ENCODE measurements around the gene DHFR. TPM values are rescaled to one million over a fixed set of nuclear protein-coding genes. Genes with fewer than 3 reads are reported as not detected.
"Not testable (repeated sequence)": the region's sequence is repeated elsewhere in the genome, so short reads cannot be mapped to it uniquely, and the experiment has no call there.

DHFR gene
- polyA plus RNA-seq, 1 of the 3 experiments (the other 2 are of a cell fraction) = 16.6 TPM

- Histone ChIP-seq H3K4me3 (ENCODE audit: low read depth in 2 of 2, low read length in 1 of 2) (no peak overlapping the region), H3K79me2 (ENCODE audit: insufficient read depth) (no peaks in the 10 kb centered on the region), H3K27me3 (ENCODE audit: insufficient read depth) (no peaks in the 10 kb centered on the region), H3K36me3 (replicated peaks in 1 of 2; ENCODE audit: control insufficient read depth in 1 of 2, insufficient read depth in 2 of 2, low read length in 1 of 2) (no peaks in the 10 kb centered on the region), H3K9ac (no peak overlapping the region), H3K9me3 (no peaks in the 10 kb centered on the region), H3K9me2 (no peaks in the 10 kb centered on the region), H3K4me2 (no peak overlapping the region), H4K20me1 (ENCODE audit: insufficient read depth) (no peaks in the 10 kb centered on the region), H3F3A (replicated peaks; ENCODE audit: insufficient read depth) (no peaks in the 10 kb centered on the region), H3K4me1 (ENCODE audit: control insufficient read depth in 1 of 2, insufficient read depth in 2 of 2, low read depth in 1 of 2, low read length in 1 of 2) (no peaks in the 10 kb centered on the region), H2AFZ (ENCODE audit: low read depth) (no peak overlapping the region), H3K27ac (ENCODE audit: low read depth in 2 of 2, low read length in 1 of 2) (no peak overlapping the region)
- ChIA-PET CTCF (no interaction called here), POLR2A (no interaction called here)
- DNase-seq = no peak
- 76% methylated on average over 8 of the region's 8 CpGs for WGBS (ENCODE audit: low lambda C conversion rate)
- no peak for TF ChIP-seq RFX5 (IDR thresholded peaks at IDR 0.05; ENCODE audit: low read length)
Observed at GRCh38 chr5:80588858-80589540, 65.8 kb downstream of the DHFR start.

DNA sequence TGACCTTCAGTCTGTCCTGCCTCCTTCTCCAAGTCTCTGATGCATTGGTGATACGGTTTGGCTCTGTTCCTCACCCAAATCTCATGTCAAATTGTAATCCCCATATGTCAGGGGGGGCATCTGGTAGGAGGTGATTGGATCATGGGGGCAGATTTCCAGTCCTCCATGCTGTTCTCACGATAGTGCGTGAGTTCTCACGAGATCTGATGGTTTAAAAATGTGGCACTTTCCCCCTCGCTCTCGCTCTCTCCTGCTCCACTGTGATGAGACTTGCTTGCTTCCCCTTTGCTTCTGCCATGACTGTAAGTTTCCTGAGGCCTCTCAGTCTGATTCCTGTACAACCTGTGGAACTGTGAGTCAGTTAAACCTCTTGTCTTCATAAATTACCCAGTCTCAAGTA lies 70.0 kb downstream of the DHFR start:
- WGBS (ENCODE audit: low lambda C conversion rate) = 74% methylated on average over 6 of the region's 6 CpGs
- ChIA-PET CTCF (no interaction called here), POLR2A (no interaction called here)
- no peaks in the 10 kb centered on the region for H3F3A ChIP-seq (replicated peaks; ENCODE audit: insufficient read depth)
- no peaks in the 10 kb centered on the region for H3K4me1 ChIP-seq (ENCODE audit: control insufficient read depth in 1 of 2, insufficient read depth in 2 of 2, low read depth in 1 of 2, low read length in 1 of 2)
- H3K4me3 ChIP-seq (ENCODE audit: low read depth in 2 of 2, low read length in 1 of 2) = no peak overlapping the region
- H3K36me3 ChIP-seq (replicated peaks in 1 of 2; ENCODE audit: control insufficient read depth in 1 of 2, insufficient read depth in 2 of 2, low read length in 1 of 2) = no peaks in the 10 kb centered on the region
- no peaks in the 10 kb centered on the region for H3K79me2 ChIP-seq (ENCODE audit: insufficient read depth)
- no peaks in the 10 kb centered on the region for H3K9me3 ChIP-seq
- H3K4me2 ChIP-seq = no peak overlapping the region
- H2AFZ ChIP-seq (ENCODE audit: low read depth) = no peak overlapping the region
- H3K9ac ChIP-seq = no peak overlapping the region
- H3K9me2 ChIP-seq = no peaks in the 10 kb centered on the region
- H3K27ac ChIP-seq (ENCODE audit: low read depth in 2 of 2, low read length in 1 of 2) = no peak overlapping the region
- DNase-seq = no peak
- no peaks in the 10 kb centered on the region for H3K27me3 ChIP-seq (ENCODE audit: insufficient read depth)
- TF ChIP-seq NRF1 (IDR thresholded peaks at IDR 0.05; ENCODE audit: low read depth, low read length) (no peak), MEF2A (IDR thresholded peaks at IDR 0.05; ENCODE audit: borderline replicate concordance, low read depth) (no peak), SIN3A (IDR thresholded peaks at IDR 0.05; ENCODE audit: borderline replicate concordance, low read depth, low read length) (no peak), FOSL2 (IDR thresholded peaks at IDR 0.05; ENCODE audit: borderline replicate concordance, low read depth) (no peak), RFX5 (IDR thresholded peaks at IDR 0.05; ENCODE audit: low read length) (no peak), RCOR1 (IDR thresholded peaks at IDR 0.05; ENCODE audit: low read length) (no peak)
- H4K20me1 ChIP-seq (ENCODE audit: insufficient read depth) = no peaks in the 10 kb centered on the region

- H3F3A ChIP-seq (replicated peaks; ENCODE audit: insufficient read depth); POLR2A ChIA-PET; H3K9me3 ChIP-seq; H4K20me1 ChIP-seq (ENCODE audit: insufficient read depth); H3K79me2 ChIP-seq (ENCODE audit: insufficient read depth); CTCF ChIA-PET; H3K9ac ChIP-seq; H2AFZ ChIP-seq (ENCODE audit: low read depth); H3K4me3 ChIP-seq (ENCODE audit: low read depth in 2 of 2, low read length in 1 of 2); H3K9me2 ChIP-seq; H3K36me3 ChIP-seq (replicated peaks in 1 of 2; ENCODE audit: control insufficient read depth in 1 of 2, insufficient read depth in 2 of 2, low read length in 1 of 2); DNase-seq; H3K4me1 ChIP-seq (ENCODE audit: control insufficient read depth in 1 of 2, insufficient read depth in 2 of 2, low read depth in 1 of 2, low read length in 1 of 2); H3K27me3 ChIP-seq (ENCODE audit: insufficient read depth); H3K27ac ChIP-seq (ENCODE audit: low read depth in 2 of 2, low read length in 1 of 2); H3K4me2 ChIP-seq: not testable (repeated sequence)
- WGBS (ENCODE audit: low lambda C conversion rate) = 40% methylated on average over 3 of the region's 3 CpGs
Observed at GRCh38 chr5:80580291-80580690, 74.5 kb downstream of the DHFR start.

DNA sequence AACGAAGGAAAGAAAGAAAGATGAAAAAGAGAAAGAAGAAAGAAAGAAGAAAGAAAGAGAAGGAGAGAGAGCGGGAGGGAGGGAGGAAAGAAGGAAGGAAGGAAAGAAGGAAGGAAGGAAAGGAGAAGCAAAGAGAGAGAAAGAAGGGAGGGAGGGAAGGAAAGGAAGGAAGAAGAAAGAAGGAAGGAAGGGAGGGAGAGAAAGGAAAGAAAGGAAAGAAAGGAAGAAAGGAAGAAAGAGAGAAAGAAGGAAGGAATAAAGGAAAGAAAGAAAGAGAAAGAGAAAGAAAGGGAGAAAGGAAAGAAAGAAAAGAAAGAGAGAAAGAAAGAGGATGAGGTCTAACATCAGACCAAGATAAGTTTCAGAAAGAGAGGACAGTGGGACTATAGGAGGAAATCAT lies 75.7 kb downstream of the DHFR start:
- DNase-seq = no peak
- 70% methylated on average over 2 of the region's 2 CpGs for WGBS (ENCODE audit: low lambda C conversion rate)
- Histone ChIP-seq H3K4me3 (ENCODE audit: low read depth in 2 of 2, low read length in 1 of 2) (no peak overlapping the region), H4K20me1 (ENCODE audit: insufficient read depth) (no peaks in the 10 kb centered on the region), H3K36me3 (replicated peaks in 1 of 2; ENCODE audit: control insufficient read depth in 1 of 2, insufficient read depth in 2 of 2, low read length in 1 of 2) (no peaks in the 10 kb centered on the region), H3K9ac (no peak overlapping the region), H3K4me2 (no peak overlapping the region), H3F3A (replicated peaks; ENCODE audit: insufficient read depth) (no peaks in the 10 kb centered on the region), H2AFZ (ENCODE audit: low read depth) (0 out of 2 replicates have a peak overlapping the region, but pooled peaks have one; percentile 35), H3K27ac (ENCODE audit: low read depth in 2 of 2, low read length in 1 of 2) (no peak overlapping the region), H3K4me1 (ENCODE audit: control insufficient read depth in 1 of 2, insufficient read depth in 2 of 2, low read depth in 1 of 2, low read length in 1 of 2) (no peaks in the 10 kb centered on the region), H3K27me3 (ENCODE audit: insufficient read depth) (no peaks in the 10 kb centered on the region), H3K9me2 (no peaks in the 10 kb centered on the region), H3K79me2 (ENCODE audit: insufficient read depth) (no peaks in the 10 kb centered on the region), H3K9me3 (no peaks in the 10 kb centered on the region)
- no peak for TF ChIP-seq TEAD4 (IDR thresholded peaks at IDR 0.05; ENCODE audit: borderline replicate concordance, insufficient read depth)
- no peak for TF ChIP-seq PBX3 (IDR thresholded peaks at IDR 0.05)
- no peak for TF ChIP-seq YY1 (IDR thresholded peaks at IDR 0.05; ENCODE audit: low read depth)
- no peak for TF ChIP-seq RFX5 (IDR thresholded peaks at IDR 0.05; ENCODE audit: low read length)
- ChIA-PET CTCF (no interaction called here), POLR2A (no interaction called here)
